Effector memory CD4-positive, alpha-beta T cell (primary cell): ENCODE measurements around the gene HPCA.

ENCODE experiments used
- DNase-seq, 3 donors: peaks; one replicate each; pipeline ENCODE4 v3.0.0-alpha.2; 2020
- H3K27ac ChIP-seq: 2 replicates; pipeline ENCODE4 v1.7.0; 2013; ENCODE audit warnings: mild to moderate bottlenecking, low read length, moderate library complexity; ENCODE audit not compliant: insufficient read depth, poor library complexity, severe bottlenecking
- H3K27me3 ChIP-seq: replicated peaks from 2 replicates; pipeline ENCODE4 v1.7.0; 2013; ENCODE audit warnings: mild to moderate bottlenecking, low read length; ENCODE audit not compliant: insufficient read depth, control insufficient read depth, poor library complexity, severe bottlenecking
- H3K36me3 ChIP-seq: 2 replicates; pipeline ENCODE4 v1.7.0; 2013; ENCODE audit warnings: mild to moderate bottlenecking, low read length, moderate library complexity; ENCODE audit not compliant: control insufficient read depth, insufficient read depth
- H3K4me1 ChIP-seq: 2 replicates; pipeline ENCODE4 v1.7.0; 2013; ENCODE audit warnings: low read length, mild to moderate bottlenecking; ENCODE audit not compliant: control insufficient read depth, insufficient read depth, poor library complexity, severe bottlenecking
- H3K4me3 ChIP-seq: 2 replicates; pipeline ENCODE4 v1.7.0; 2013; ENCODE audit warnings: low read length, low read depth, mild to moderate bottlenecking; ENCODE audit not compliant: insufficient read depth, poor library complexity, severe bottlenecking
- H3K9me3 ChIP-seq: 2 replicates; pipeline ENCODE4 v1.7.0; 2013; ENCODE audit warnings: mild to moderate bottlenecking, low read length, moderate library complexity; ENCODE audit not compliant: control insufficient read depth

Gene HPCA

GRCh38 chr1:32889731-32890278 is 3.5 kb downstream of the HPCA start:
- no peak overlapping the region for H3K27ac ChIP-seq
- peaks cover 34% of the 10 kb centered on the region for H3K27me3 ChIP-seq
- no peaks in the 10 kb centered on the region for H3K36me3 ChIP-seq
- no peak for DNase-seq
- H3K4me1 ChIP-seq: peaks cover 12% of the 10 kb centered on the region
- H3K9me3 ChIP-seq: no peaks in the 10 kb centered on the region
- no peak overlapping the region for H3K4me3 ChIP-seq

- H3K4me1 ChIP-seq: peaks cover 12% of the 10 kb centered on the region
- no peaks in the 10 kb centered on the region for H3K36me3 ChIP-seq
- peaks cover 32% of the 10 kb centered on the region for H3K27me3 ChIP-seq
- no peak overlapping the region for H3K4me3 ChIP-seq
- H3K27ac ChIP-seq: no peak overlapping the region
- DNase-seq: no peak
- no peaks in the 10 kb centered on the region for H3K9me3 ChIP-seq
These were observed 4.4 kb downstream of the HPCA start for GRCh38 chr1:32890516-32891240.

GRCh38 chr1:32891241-32891570 is 4.9 kb downstream of the HPCA start:
- Histone ChIP-seq H3K9me3 (no peaks in the 10 kb centered on the region), H3K4me1 (peaks cover 12% of the 10 kb centered on the region), H3K27me3 (peaks cover 32% of the 10 kb centered on the region), H3K27ac (no peak overlapping the region), H3K4me3 (no peak overlapping the region), H3K36me3 (no peaks in the 10 kb centered on the region)
- DNase-seq: no peak

GRCh38 chr1:32891630-32892029 is 5.3 kb downstream of the HPCA start:
- no peaks in the 10 kb centered on the region for H3K9me3 ChIP-seq
- H3K4me3 ChIP-seq: no peak overlapping the region
- no peak overlapping the region for H3K27ac ChIP-seq
- H3K36me3 ChIP-seq: no peaks in the 10 kb centered on the region
- peaks cover 32% of the 10 kb centered on the region for H3K27me3 ChIP-seq
- no peak for DNase-seq
- peaks cover 10% of the 10 kb centered on the region for H3K4me1 ChIP-seq

GRCh38 chr1:32892368-32893197 is 6.3 kb downstream of the HPCA start:
- no peak overlapping the region for H3K27ac ChIP-seq
- no peak for DNase-seq
- H3K36me3 ChIP-seq: no peaks in the 10 kb centered on the region
- peaks cover 23% of the 10 kb centered on the region for H3K27me3 ChIP-seq
- H3K4me1 ChIP-seq: peaks cover 9% of the 10 kb centered on the region
- no peaks in the 10 kb centered on the region for H3K9me3 ChIP-seq
- H3K4me3 ChIP-seq: peak overlapping the region; percentile 48

GRCh38 chr1:32893198-32894018 is 7.1 kb downstream of the HPCA start:
- Histone ChIP-seq H3K4me3 (peak overlapping the region; percentile 48), H3K36me3 (no peaks in the 10 kb centered on the region), H3K27ac (no peak overlapping the region), H3K27me3 (peaks cover 19% of the 10 kb centered on the region), H3K9me3 (no peaks in the 10 kb centered on the region), H3K4me1 (peaks cover 9% of the 10 kb centered on the region)
- no peak for DNase-seq

GRCh38 chr1:32894019-32894600 is 7.8 kb downstream of the HPCA start:
- Histone ChIP-seq H3K27me3 (peaks cover 17% of the 10 kb centered on the region), H3K36me3 (no peaks in the 10 kb centered on the region), H3K4me3 (no peak overlapping the region), H3K4me1 (peaks cover 9% of the 10 kb centered on the region), H3K9me3 (no peaks in the 10 kb centered on the region), H3K27ac (no peak overlapping the region)
- no peak for DNase-seq

- peaks cover 9% of the 10 kb centered on the region for H3K4me1 ChIP-seq
- DNase-seq: no peak
- H3K4me3 ChIP-seq: no peak overlapping the region
- H3K27me3 ChIP-seq: peaks cover 21% of the 10 kb centered on the region
- H3K9me3 ChIP-seq: no peaks in the 10 kb centered on the region
- H3K27ac ChIP-seq: no peak overlapping the region
- no peaks in the 10 kb centered on the region for H3K36me3 ChIP-seq
These were observed 8.4 kb downstream of the HPCA start for GRCh38 chr1:32894681-32895080.

GRCh38 chr1:32895325-32896215 is 9.3 kb downstream of the HPCA start:
- Histone ChIP-seq H3K4me3 (no peak overlapping the region), H3K27ac (no peak overlapping the region), H3K4me1 (peaks cover 13% of the 10 kb centered on the region), H3K36me3 (no peaks in the 10 kb centered on the region), H3K27me3 (peaks cover 28% of the 10 kb centered on the region), H3K9me3 (no peaks in the 10 kb centered on the region)
- DNase-seq: no peak
